ENCODE measurements around the gene PNRC2. TPM values are rescaled to one million over a fixed set of nuclear protein-coding genes. Genes with fewer than 3 reads are reported as not detected.
A peak's percentile ranks its signal among the peaks of the same experiment; 100 is the strongest.

Gene PNRC2
- total and polyA plus RNA-seq, 2 of the 13 experiments (the other 11 are each of a cell fraction or from before 2014, with no cell fraction given) = 74.9 to 97.5 TPM

- H3K4me1 ChIP-seq (ENCODE audit: insufficient read depth, low read length) = peaks cover 47% of the 10 kb centered on the region
- H3K9me3 ChIP-seq (ENCODE audit: low read length) = no peaks in the 10 kb centered on the region
- intact Hi-C loops (cut with micrococcal nuclease; ENCODE audit: unreplicated experiment) (loop anchor here (5.0 kb wide), 1 partner anchor 68 kb away; no protein-coding TSS in a partner anchor), in situ Hi-C loops (cut with HindIII; ENCODE audit: extremely low pct_ligation_motif_present, low pct_unique_long_range_greater_than_20kb) (no loop called here)
- DNase-seq (ENCODE audit: low spot score) (peak; percentile 92), FAIRE-seq (peak; percentile 85), ATAC-seq (peak; percentile 85)
- H4K20me1 ChIP-seq (ENCODE audit: insufficient read depth, low read length) = peaks cover 17% of the 10 kb centered on the region; the same call in 1 of the 2 replicates
- WGBS (ENCODE audit: low lambda C conversion rate) = under 1% methylated on average over 28 of the region's 30 CpGs
- peak overlapping the region; percentile 97 for H3K9ac ChIP-seq (ENCODE audit: insufficient read depth, low read depth, low read length)
- POLR2A ChIA-PET = interaction anchor here (1.0 to 3.3 kb wide), 7 partner anchors 9 to 69 kb away, joined by 3 to 32 read pairs (median 9); partner anchors contain the start of gene SRSF10
- peak overlapping the region; percentile 56 for H2AFZ ChIP-seq (ENCODE audit: low read length)
- peak overlapping the region; percentile 96 for H3K4me2 ChIP-seq (ENCODE audit: low read depth, low read length)
- TSS peak; percentile 44 for BruUV-seq (replicated peaks)
- H3K4me3 ChIP-seq (replicated peaks in 1 of 3; ENCODE audit: insufficient read depth in 1 of 3, low read depth in 2 of 3, low read length in 3 of 3) = peak overlapping the region; percentile 62 to 89 (median 87)
- H3K36me3 ChIP-seq (replicated peaks in 1 of 2; ENCODE audit: control insufficient read depth in 1 of 2, insufficient read depth in 2 of 2, low read length in 2 of 2) = 0 out of 5 replicates have a peak, but pooled peaks cover 0 to 6% of the 10 kb centered on the region in 2 experiments
- CTCF ChIA-PET (ENCODE audit: low intra/inter-chr PET ratio, low total read pairs) = interaction anchor here (1.3 kb wide), 1 partner anchor 69 kb away, joined by 6 read pairs; no protein-coding TSS in a partner anchor
- H3K27me3 ChIP-seq (ENCODE audit: control insufficient read depth in 1 of 2, insufficient read depth in 2 of 2, low read length in 2 of 2) = peaks cover 0 to 4% of the 10 kb centered on the region in 2 experiments; a peak in 1 of 5 replicates
- H3K27ac ChIP-seq (ENCODE audit: extremely low read length, insufficient read depth, low read length) = peak overlapping the region; percentile 99
- H3K79me2 ChIP-seq (ENCODE audit: insufficient read depth, low read length) = peaks cover 22% of the 10 kb centered on the region
- TF ChIP-seq MED13 (CRISPR knock-in tag; IDR thresholded peaks at IDR 0.05) (0 out of 2 replicates have a peak, but pooled peaks have one; percentile 13), POLR2G (IDR thresholded peaks at IDR 0.05; ENCODE audit: low read depth, low read length) (peak; percentile 56; the same call in 1 of the 2 replicates), RAD21 (CRISPR knock-in tag; IDR thresholded peaks at IDR 0.05) (0 out of 2 replicates have a peak, but pooled peaks have one; percentile 14), KLF11 (CRISPR knock-in tag; IDR thresholded peaks at IDR 0.05) (no peak), SMAD3 (CRISPR knock-in tag; IDR thresholded peaks at IDR 0.05) (no peak), EED (CRISPR knock-in tag; IDR thresholded peaks at IDR 0.05) (0 out of 2 replicates have a peak, but pooled peaks have one; percentile 4), ZNF460 (CRISPR knock-in tag; IDR thresholded peaks at IDR 0.05; ENCODE audit: borderline replicate concordance) (0 out of 2 replicates have a peak, but pooled peaks have one; percentile 18), PHF5A (CRISPR knock-in tag; IDR thresholded peaks at IDR 0.05; ENCODE audit: low read depth, unreplicated experiment) (peak; percentile 20), ZSCAN12 (CRISPR knock-in tag; IDR thresholded peaks at IDR 0.05) (no peak), MIXL1 (CRISPR knock-in tag; IDR thresholded peaks at IDR 0.05) (peak; percentile 68; the same call in 1 of the 2 replicates), DNMT1 (CRISPR knock-in tag; IDR thresholded peaks at IDR 0.05) (no peak), ZNF788 (CRISPR knock-in tag; IDR thresholded peaks at IDR 0.05; ENCODE audit: borderline replicate concordance) (peak; percentile 58; the same call in 1 of the 2 replicates), HOXA5 (CRISPR knock-in tag; IDR thresholded peaks at IDR 0.05) (peak; percentile 13), CCDC6 (CRISPR knock-in tag; IDR thresholded peaks at IDR 0.05) (no peak), TCF12 (IDR thresholded peaks at IDR 0.05) (no peak), TCF12 (CRISPR knock-in tag; IDR thresholded peaks at IDR 0.05) (no peak), SMAD9 (CRISPR knock-in tag; IDR thresholded peaks at IDR 0.05) (peak; percentile 33; the same call in 1 of the 2 replicates), ZNF232 (CRISPR knock-in tag; IDR thresholded peaks at IDR 0.05; ENCODE audit: borderline replicate concordance) (0 out of 2 replicates have a peak, but pooled peaks have one; percentile 18)
- TF ChIP-seq, protein P1, sequence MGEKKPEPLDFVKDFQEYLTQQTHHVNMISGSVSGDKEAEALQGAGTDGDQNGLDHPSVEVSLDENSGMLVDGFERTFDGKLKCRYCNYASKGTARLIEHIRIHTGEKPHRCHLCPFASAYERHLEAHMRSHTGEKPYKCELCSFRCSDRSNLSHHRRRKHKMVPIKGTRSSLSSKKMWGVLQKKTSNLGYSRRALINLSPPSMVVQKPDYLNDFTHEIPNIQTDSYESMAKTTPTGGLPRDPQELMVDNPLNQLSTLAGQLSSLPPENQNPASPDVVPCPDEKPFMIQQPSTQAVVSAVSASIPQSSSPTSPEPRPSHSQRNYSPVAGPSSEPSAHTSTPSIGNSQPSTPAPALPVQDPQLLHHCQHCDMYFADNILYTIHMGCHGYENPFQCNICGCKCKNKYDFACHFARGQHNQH (CRISPR knock-in tag; IDR thresholded peaks at IDR 0.05) = 0 out of 2 replicates have a peak, but pooled peaks have one; percentile 1
- TF ChIP-seq, protein P2, sequence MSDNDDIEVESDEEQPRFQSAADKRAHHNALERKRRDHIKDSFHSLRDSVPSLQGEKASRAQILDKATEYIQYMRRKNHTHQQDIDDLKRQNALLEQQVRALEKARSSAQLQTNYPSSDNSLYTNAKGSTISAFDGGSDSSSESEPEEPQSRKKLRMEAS (IDR thresholded peaks at IDR 0.05) = peak; percentile 82
- TF ChIP-seq, protein P3, sequence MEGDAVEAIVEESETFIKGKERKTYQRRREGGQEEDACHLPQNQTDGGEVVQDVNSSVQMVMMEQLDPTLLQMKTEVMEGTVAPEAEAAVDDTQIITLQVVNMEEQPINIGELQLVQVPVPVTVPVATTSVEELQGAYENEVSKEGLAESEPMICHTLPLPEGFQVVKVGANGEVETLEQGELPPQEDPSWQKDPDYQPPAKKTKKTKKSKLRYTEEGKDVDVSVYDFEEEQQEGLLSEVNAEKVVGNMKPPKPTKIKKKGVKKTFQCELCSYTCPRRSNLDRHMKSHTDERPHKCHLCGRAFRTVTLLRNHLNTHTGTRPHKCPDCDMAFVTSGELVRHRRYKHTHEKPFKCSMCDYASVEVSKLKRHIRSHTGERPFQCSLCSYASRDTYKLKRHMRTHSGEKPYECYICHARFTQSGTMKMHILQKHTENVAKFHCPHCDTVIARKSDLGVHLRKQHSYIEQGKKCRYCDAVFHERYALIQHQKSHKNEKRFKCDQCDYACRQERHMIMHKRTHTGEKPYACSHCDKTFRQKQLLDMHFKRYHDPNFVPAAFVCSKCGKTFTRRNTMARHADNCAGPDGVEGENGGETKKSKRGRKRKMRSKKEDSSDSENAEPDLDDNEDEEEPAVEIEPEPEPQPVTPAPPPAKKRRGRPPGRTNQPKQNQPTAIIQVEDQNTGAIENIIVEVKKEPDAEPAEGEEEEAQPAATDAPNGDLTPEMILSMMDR (CRISPR knock-in tag; IDR thresholded peaks at IDR 0.05) = peak; percentile 71
These were observed 693 bp upstream of the PNRC2 start for GRCh38 chr1:23958810-23959460.
